ENCODE data around the gene EXOC6B.

The EXOC6B gene

GRCh38 chr2:72144632-72145288 is 681.1 kb downstream of the EXOC6B start:
- DNase-seq (ENCODE audit: low read depth), result no peak

GRCh38 chr2:72144274-72144631 is 681.6 kb downstream of the EXOC6B start:
- DNase-seq (ENCODE audit: low read depth), result no peak

GRCh38 chr2:72143441-72144273 is 682.2 kb downstream of the EXOC6B start:
- DNase-seq (ENCODE audit: low read depth), result no peak

GRCh38 chr2:72142570-72143440 is 683.0 kb downstream of the EXOC6B start:
- no peak for DNase-seq (ENCODE audit: low read depth)

GRCh38 chr2:72141881-72142451 is 683.9 kb downstream of the EXOC6B start:
- no peak for DNase-seq (ENCODE audit: low read depth)

- DNase-seq (ENCODE audit: low read depth), result no peak
These were observed 684.7 kb downstream of the EXOC6B start for GRCh38 chr2:72141032-72141645.

GRCh38 chr2:72140621-72140960 is 685.2 kb downstream of the EXOC6B start:
- DNase-seq (ENCODE audit: low read depth), result no peak

- DNase-seq (ENCODE audit: low read depth), result no peak
These were observed 685.8 kb downstream of the EXOC6B start for GRCh38 chr2:72139874-72140620.

- no peak for DNase-seq (ENCODE audit: low read depth)
These were observed 686.4 kb downstream of the EXOC6B start for GRCh38 chr2:72139471-72139873.

- DNase-seq (ENCODE audit: low read depth), result no peak
These were observed 686.9 kb downstream of the EXOC6B start for GRCh38 chr2:72138921-72139381.

GRCh38 chr2:72138011-72138881 is 687.6 kb downstream of the EXOC6B start:
- no peak for DNase-seq (ENCODE audit: low read depth)

- DNase-seq (ENCODE audit: low read depth), result peak; percentile 48
These were observed 688.3 kb downstream of the EXOC6B start for GRCh38 chr2:72137498-72138010.

GRCh38 chr2:72136933-72137497 is 688.8 kb downstream of the EXOC6B start:
- no peak for DNase-seq (ENCODE audit: low read depth)

GRCh38 chr2:72136331-72136730 is 689.5 kb downstream of the EXOC6B start:
- DNase-seq (ENCODE audit: low read depth), result no peak

- DNase-seq (ENCODE audit: low read depth), result no peak
These were observed 689.9 kb downstream of the EXOC6B start for GRCh38 chr2:72135921-72136320.

- no peak for DNase-seq (ENCODE audit: low read depth)
These were observed 690.6 kb downstream of the EXOC6B start for GRCh38 chr2:72134997-72135800.

GRCh38 chr2:72134408-72134996 is 691.3 kb downstream of the EXOC6B start:
- no peak for DNase-seq (ENCODE audit: low read depth)

- DNase-seq (ENCODE audit: low read depth), result no peak
These were observed 692.0 kb downstream of the EXOC6B start for GRCh38 chr2:72133721-72134407.

All from activated T-cell treated with anti-CD3 and anti-CD28 coated beads for 24 hours (primary cell).